Gastrocnemius medialis (tissue), 4 donors: ENCODE results near the gene RMC1. TPM values are rescaled to one million over a fixed set of nuclear protein-coding genes. Genes with fewer than 3 reads are reported as not detected.

Experiments used
- ATAC-seq, 2 donors: fragments of 150-250 bp; one replicate each; pipeline ENCODE4 v1.9.1; 2016
- DNase-seq, 2 donors: peaks; one replicate each; pipeline ENCODE4 v3.0.0-alpha.2; 2019
- H3K27ac ChIP-seq, 4 donors: fragments of 200-600 bp; sonication (generic); 1 replicate in 1 of 4; 2 replicates in 3 of 4; pipeline ENCODE4 v1.5.1; 2016 to 2018; ENCODE audit warnings: mild to moderate bottlenecking in 2 of 4, moderate library complexity in 1 of 4
- H3K27me3 ChIP-seq, 3 donors: fragments of 200-600 bp; sonication (generic) in 2 of 3; 1 replicate in 1 of 3; 2 replicates in 2 of 3; pipeline versions ENCODE4 v1.5.1 to v1.6.0; 2016 to 2019; ENCODE audit warnings: mild to moderate bottlenecking in 1 of 3, moderate library complexity in 1 of 3
- H3K36me3 ChIP-seq, 2 donors: fragments of 200-600 bp; sonication (generic) in 1 of 2; one replicate each; pipeline ENCODE4 v1.5.1; 2017 to 2018
- H3K4me1 ChIP-seq, 2 donors: fragments of 200-600 bp; sonication (generic) in 1 of 2; one replicate each; pipeline ENCODE4 v1.5.1; 2016 to 2017; ENCODE audit warnings: mild to moderate bottlenecking in 2 of 2
- H3K4me3 ChIP-seq, 4 donors: fragments of 200-600 bp; sonication (generic) in 3 of 4; 1 replicate in 1 of 4; 2 replicates in 3 of 4; pipeline ENCODE4 v1.5.1; 2016 to 2019; ENCODE audit warnings: mild to moderate bottlenecking in 2 of 4
- H3K9me3 ChIP-seq, 3 donors: fragments of 200-600 bp; sonication (generic) in 2 of 3; 1 replicate in 1 of 3; 2 replicates in 2 of 3; pipeline ENCODE4 v1.5.1; 2016 to 2019
- CTCF ChIP-seq, 5 experiments: fragments of 450-650 bp in 3 of 5; fragments of 200-600 bp in 2 of 5; sonication (generic) in 2 of 5; IDR thresholded peaks in 4 of 5; conservative IDR thresholded peaks in 1 of 5; 1 replicate in 4 of 5; 2 replicates in 1 of 5; pipeline ENCODE4 v1.5.1; 2016 to 2019; ENCODE audit warnings: antibody characterized with exemption in 5 of 5, mild to moderate bottlenecking in 3 of 5, moderate library complexity in 3 of 5
- POLR2A ChIP-seq, 2 donors: fragments of 450-650 bp; IDR thresholded peaks; one replicate each; pipeline ENCODE4 v1.6.1; 2017; ENCODE audit warnings: antibody characterized with exemption in 2 of 2, mild to moderate bottlenecking in 2 of 2, moderate library complexity in 2 of 2
- in situ Hi-C, 4 donors: fragments of 200-750 bp; cut with MboI; loops; one replicate each; pipeline versions ENCODE4 v1.15.0 to v1.8.0; 2017; ENCODE audit warnings: low sequenced_read_pairs in 4 of 4
- intact Hi-C: fragments of 100-400 bp; cut with DNase I; formaldehyde crosslinking; loops from one replicate; pipeline ENCODE4 v1.15.1; 2023; ENCODE audit warnings: low total_unique reads
- total RNA-seq, 4 donors: library from RNA; depleted of rRNA; stranded (reverse); fragments of >200 nt; gene quantifications; one replicate each; pipeline versions ENCODE4 v1.1.0 to v1.2.3, GENCODE V29; 2016

Gene RMC1
- total RNA-seq, 4 donors from 2014 or later, result 20.1 to 27.3 (median 25.2) TPM

GRCh38 chr18:23459530-23459921, 43.8 kb upstream of the RMC1 start:
- TF ChIP-seq CTCF (IDR thresholded peaks at IDR 0.05 in 4 of 5, conservative IDR thresholded peaks at IDR 0.05 in 1 of 5) (no peak), POLR2A (IDR thresholded peaks at IDR 0.05) (no peak)
- H3K9me3 ChIP-seq, result no peaks in the 10 kb centered on the region
- intact Hi-C loops, result no loop called here
- DNase-seq (no peak), ATAC-seq (no peak)
- H3K4me1 ChIP-seq, result peaks cover 40 to 55% of the 10 kb centered on the region in 2 donors
- no peaks in the 10 kb centered on the region for H3K27me3 ChIP-seq
- no peak overlapping the region for H3K4me3 ChIP-seq
- peaks cover 3 to 18% of the 10 kb centered on the region in 2 donors for H3K36me3 ChIP-seq
- in situ Hi-C loops, result no loop called here
- no peak overlapping the region for H3K27ac ChIP-seq

GRCh38 chr18:23460285-23461273, 42.7 kb upstream of the RMC1 start:
- no peak for ATAC-seq
- TF ChIP-seq POLR2A (IDR thresholded peaks at IDR 0.05) (no peak), CTCF (IDR thresholded peaks at IDR 0.05 in 4 of 5, conservative IDR thresholded peaks at IDR 0.05 in 1 of 5) (no peak)
- H3K9me3 ChIP-seq, result no peaks in the 10 kb centered on the region

GRCh38 chr18:23462876-23463275, 40.4 kb upstream of the RMC1 start:
- H3K4me1 ChIP-seq, result peaks cover 31 to 32% of the 10 kb centered on the region in 2 donors
- DNase-seq (no peak), ATAC-seq (no peak)
- H3K27me3 ChIP-seq, result no peaks in the 10 kb centered on the region
- in situ Hi-C loops (no loop called here), intact Hi-C loops (no loop called here)
- H3K4me3 ChIP-seq, result no peak overlapping the region
- H3K9me3 ChIP-seq, result no peaks in the 10 kb centered on the region
- TF ChIP-seq CTCF (IDR thresholded peaks at IDR 0.05 in 4 of 5, conservative IDR thresholded peaks at IDR 0.05 in 1 of 5) (no peak), POLR2A (IDR thresholded peaks at IDR 0.05) (no peak)
- H3K27ac ChIP-seq, result no peak overlapping the region
- peaks cover 5 to 47% of the 10 kb centered on the region in 2 donors for H3K36me3 ChIP-seq

More at GRCh38 chr18:23460285-23461273, 42.7 kb upstream of the RMC1 start:
- DNase-seq, result no peak
- Histone ChIP-seq H3K27me3 (no peaks in the 10 kb centered on the region), H3K4me1 (peaks cover 39 to 47% of the 10 kb centered on the region in 2 donors), H3K4me3 (no peak overlapping the region), H3K36me3 (peaks cover 3 to 26% of the 10 kb centered on the region in 2 donors), H3K27ac (no peak overlapping the region)
- intact Hi-C loops (no loop called here), in situ Hi-C loops (no loop called here)

- H3K27ac ChIP-seq, result no peak overlapping the region
- in situ Hi-C loops, result no loop called here
- no peak overlapping the region for H3K4me3 ChIP-seq
- H3K4me1 ChIP-seq, result no peaks in the 10 kb centered on the region
- intact Hi-C loops, result no loop called here
- TF ChIP-seq POLR2A (IDR thresholded peaks at IDR 0.05) (no peak), CTCF (IDR thresholded peaks at IDR 0.05 in 4 of 5, conservative IDR thresholded peaks at IDR 0.05 in 1 of 5) (no peak)
- peaks cover 2 to 89% of the 10 kb centered on the region in 2 donors for H3K36me3 ChIP-seq
- ATAC-seq (no peak), DNase-seq (no peak)
- H3K9me3 ChIP-seq, result no peaks in the 10 kb centered on the region
- H3K27me3 ChIP-seq, result no peaks in the 10 kb centered on the region
These were observed 34.4 kb upstream of the RMC1 start for GRCh38 chr18:23468753-23469459.
